GM19328 (cell line): ENCODE results near the gene TBCA.
"Not testable (repeated sequence)": the region's sequence is repeated elsewhere in the genome, so short reads cannot be mapped to it uniquely, and the experiment has no call there.

Source experiments
- ATAC-seq: cut with Tn5 transposase; IDR thresholded peaks from one replicate; pipeline ENCODE4 v1.9.1; 2021; ENCODE audit warnings: mild to moderate bottlenecking, moderate library complexity; ENCODE audit not compliant: unreplicated experiment

The TBCA gene

GRCh38 chr5:77718934-77719610 is 57.1 kb downstream of the TBCA start:
- ATAC-seq, result no peak

GRCh38 chr5:77709993-77710685 is 66.0 kb downstream of the TBCA start:
- no peak for ATAC-seq

GRCh38 chr5:77709340-77709739 is 66.8 kb downstream of the TBCA start:
- ATAC-seq, result no peak

GRCh38 chr5:77707791-77708190 is 68.3 kb downstream of the TBCA start:
- no peak for ATAC-seq

GRCh38 chr5:77699569-77699968 is 76.6 kb downstream of the TBCA start:
- not testable (repeated sequence) for ATAC-seq

- ATAC-seq, result no peak
These were observed 77.2 kb downstream of the TBCA start for GRCh38 chr5:77698920-77699319.

- ATAC-seq, result no peak
These were observed 78.4 kb downstream of the TBCA start for GRCh38 chr5:77697692-77698091.

GRCh38 chr5:77696120-77696519 is 80.0 kb downstream of the TBCA start:
- no peak for ATAC-seq

GRCh38 chr5:77693913-77694312 is 82.2 kb downstream of the TBCA start:
- no peak for ATAC-seq

GRCh38 chr5:77683171-77683732 is 92.9 kb downstream of the TBCA start:
- ATAC-seq, result no peak

- ATAC-seq, result no peak
These were observed 105.6 kb downstream of the TBCA start for GRCh38 chr5:77670526-77670925.

GRCh38 chr5:77669677-77670076 is 106.5 kb downstream of the TBCA start:
- no peak for ATAC-seq

GRCh38 chr5:77663090-77663863 is 112.9 kb downstream of the TBCA start:
- no peak for ATAC-seq

GRCh38 chr5:77662635-77663034 is 113.5 kb downstream of the TBCA start:
- no peak for ATAC-seq

- ATAC-seq, result no peak
These were observed 117.5 kb downstream of the TBCA start for GRCh38 chr5:77658662-77659061.

- no peak for ATAC-seq
These were observed 124.8 kb downstream of the TBCA start for GRCh38 chr5:77651343-77651742.

- ATAC-seq, result no peak
These were observed 125.5 kb downstream of the TBCA start for GRCh38 chr5:77650686-77651085.

GRCh38 chr5:77649776-77650175 is 126.4 kb downstream of the TBCA start:
- no peak for ATAC-seq

GRCh38 chr5:77645995-77646639 is 130.0 kb downstream of the TBCA start:
- ATAC-seq, result no peak

- no peak for ATAC-seq
These were observed 130.8 kb downstream of the TBCA start for GRCh38 chr5:77645158-77645994.
